Measurements from ENCODE around the gene DYNLT2.

DNA sequence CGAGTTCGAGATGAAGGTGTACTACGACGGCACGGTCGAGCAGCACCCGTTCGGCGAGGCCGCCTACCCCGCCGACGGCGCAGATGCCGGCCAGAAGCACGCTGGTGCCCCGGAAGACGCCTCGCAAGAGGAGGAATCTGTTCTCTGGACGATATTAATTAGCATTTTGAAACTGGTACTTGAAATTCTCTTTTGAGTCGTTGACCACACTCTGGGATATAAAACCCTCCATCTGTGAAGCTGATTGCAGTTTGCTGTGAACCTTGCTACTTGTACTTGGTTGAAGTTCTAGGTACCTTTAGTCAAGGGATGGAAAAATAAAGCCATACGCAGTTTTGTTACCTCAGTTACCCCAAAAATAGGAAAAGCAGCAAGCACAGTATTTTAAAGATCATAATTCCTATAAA, 48.5 kb downstream of the DYNLT2 start:
- TF ChIP-seq YY1 (IDR thresholded peaks at IDR 0.05; ENCODE audit: insufficient read depth, insufficient read length) (no peak), ZNF274 (IDR thresholded peaks at IDR 0.05; ENCODE audit: low read depth, low read length) (no peak)

All from NT2/D1 (cell line).